Measurements from ENCODE around the gene KIAA0232. TPM values are rescaled to one million over a fixed set of nuclear protein-coding genes. Genes with fewer than 3 reads are reported as not detected.

KIAA0232 gene
- total RNA-seq, 1 donor from 2014 or later, result 28.1 TPM

GRCh38 chr4:6767386-6767747, 15.2 kb upstream of the KIAA0232 start:
- ATAC-seq (no peak), DNase-seq (peak; percentile 20)
- Histone ChIP-seq H3K27me3 (ENCODE audit: low read depth) (no peaks in the 10 kb centered on the region), H3K4me1 (no peaks in the 10 kb centered on the region), H3K9me3 (no peaks in the 10 kb centered on the region), H3K4me3 (no peak overlapping the region), H3K27ac (no peak overlapping the region), H3K36me3 (no peaks in the 10 kb centered on the region)
- no peak for TF ChIP-seq CTCF (IDR thresholded peaks at IDR 0.05)
- intact Hi-C loops (cut with DNase I), result no loop called here

GRCh38 chr4:6767748-6768538, 14.6 kb upstream of the KIAA0232 start:
- intact Hi-C loops (cut with DNase I), result no loop called here
- Histone ChIP-seq H3K4me1 (no peaks in the 10 kb centered on the region), H3K27ac (no peak overlapping the region), H3K27me3 (ENCODE audit: low read depth) (no peaks in the 10 kb centered on the region), H3K4me3 (no peak overlapping the region), H3K36me3 (no peaks in the 10 kb centered on the region), H3K9me3 (no peaks in the 10 kb centered on the region)
- ATAC-seq, result peak in 1 of 2 donors; percentile 23
- TF ChIP-seq CTCF (IDR thresholded peaks at IDR 0.05), result no peak
- DNase-seq, result peak; percentile 39

GRCh38 chr4:6768539-6768905, 14.0 kb upstream of the KIAA0232 start:
- no peaks in the 10 kb centered on the region for H3K4me1 ChIP-seq
- H3K27me3 ChIP-seq (ENCODE audit: low read depth), result no peaks in the 10 kb centered on the region
- DNase-seq (peak; percentile 36), ATAC-seq (peak; percentile 58 to 61)
- TF ChIP-seq CTCF (IDR thresholded peaks at IDR 0.05), result no peak
- H3K27ac ChIP-seq, result no peak overlapping the region
- no peak overlapping the region for H3K4me3 ChIP-seq
- intact Hi-C loops (cut with DNase I), result no loop called here
- no peaks in the 10 kb centered on the region for H3K36me3 ChIP-seq
- H3K9me3 ChIP-seq, result no peaks in the 10 kb centered on the region

GRCh38 chr4:6769233-6769988, 13.1 kb upstream of the KIAA0232 start:
- Histone ChIP-seq H3K36me3 (no peaks in the 10 kb centered on the region), H3K4me1 (no peaks in the 10 kb centered on the region), H3K27me3 (ENCODE audit: low read depth) (no peaks in the 10 kb centered on the region), H3K9me3 (no peaks in the 10 kb centered on the region), H3K4me3 (no peak overlapping the region), H3K27ac (no peak overlapping the region)
- ATAC-seq, result no peak
- TF ChIP-seq CTCF (IDR thresholded peaks at IDR 0.05), result no peak
- intact Hi-C loops (cut with DNase I), result no loop called here
- DNase-seq, result peak; percentile 18

- intact Hi-C loops (cut with DNase I), result no loop called here
- Histone ChIP-seq H3K27me3 (ENCODE audit: low read depth) (no peaks in the 10 kb centered on the region), H3K9me3 (no peaks in the 10 kb centered on the region), H3K4me3 (no peak overlapping the region), H3K27ac (no peak overlapping the region), H3K36me3 (no peaks in the 10 kb centered on the region), H3K4me1 (no peaks in the 10 kb centered on the region)
- TF ChIP-seq CTCF (IDR thresholded peaks at IDR 0.05), result no peak
- DNase-seq (peak; percentile 2), ATAC-seq (no peak)
Observed at GRCh38 chr4:6769989-6770420, 12.5 kb upstream of the KIAA0232 start.
